Ovary (tissue), 9 donors: ENCODE data around the gene ARRB2. TPM values are rescaled to one million over a fixed set of nuclear protein-coding genes. Genes with fewer than 3 reads are reported as not detected.

Experiments
- DNase-seq, 5 donors: peaks; one replicate each; pipeline ENCODE4 v3.0.0-alpha.2; 2019 to 2020
- H3K27ac ChIP-seq, 2 donors: fragments of 200-600 bp; one replicate each; pipeline versions ENCODE4 v1.5.1 to v1.8.0; 2019 to 2022
- H3K27me3 ChIP-seq: fragments of 200-600 bp; one replicate; pipeline ENCODE4 v1.8.0; 2022
- H3K36me3 ChIP-seq: fragments of 200-600 bp; sonication (generic); one replicate; pipeline ENCODE4 v1.5.1; 2019
- H3K4me1 ChIP-seq: one replicate; pipeline ENCODE4 v1.8.1; 2013; ENCODE audit warnings: mild to moderate bottlenecking, moderate library complexity; ENCODE audit not compliant: insufficient read depth
- H3K4me3 ChIP-seq: fragments of 200-600 bp; sonication (generic); one replicate; pipeline ENCODE4 v1.5.1; 2017
- H3K9me3 ChIP-seq, 2 donors: fragments of 200-600 bp in 1 of 2; sonication (generic) in 1 of 2; one replicate each; pipeline versions ENCODE4 v1.5.1 to v1.8.1; 2013 to 2019; ENCODE audit warnings: mild to moderate bottlenecking in 1 of 2, moderate library complexity in 1 of 2
- EP300 ChIP-seq: sonication (generic); formaldehyde crosslinking; IDR thresholded peaks from one replicate; pipeline ENCODE4 v1.6.1; 2017; ENCODE audit warnings: antibody characterized with exemption
- POLR2A ChIP-seq: fragments of 450-650 bp; IDR thresholded peaks from one replicate; pipeline ENCODE4 v1.6.1; 2017; ENCODE audit warnings: antibody characterized with exemption, mild to moderate bottlenecking, moderate library complexity
- WGBS, 3 donors: extraction: QIAGEN DNeasy Blood & Tissue Kit in 1 of 3; methylation state at CpG; one replicate each; pipeline versions ENCODE4 v1.1.5 to v1.1.7; 2013 to 2017; 5-methylcytosine and 5-hydroxymethylcytosine counted together
- intact Hi-C, 4 donors: fragments of 100-400 bp; cut with DNase I; formaldehyde crosslinking; loops; one replicate each; pipeline versions ENCODE4 v1.11.0 to v1.15.1; 2022 to 2023
- polyA plus RNA-seq, 2 donors: library from polyadenylated mRNA; stranded (reverse); fragments of 200-250 nt in 1 of 2; fragments of 350-450 nt in 1 of 2; fragmentation: Illumina TruSeq in 1 of 2; extraction: RNeasy Lipid Tissue Mini Kit (QIAGEN cat#74804) in 1 of 2; gene quantifications; one replicate each; pipeline ENCODE4 v1.2.3, GENCODE V29; 2013 to 2014
- total RNA-seq, 7 donors: library from RNA; depleted of rRNA in 2 of 7; stranded (reverse); fragments of >200 nt in 2 of 7; fragmentation: NEBNext Ultra II Directional in 3 of 7; extraction: Animal tissue kit (Norgen Biotek cat#: 25700) in 3 of 7; gene quantifications; one replicate each; pipeline versions ENCODE4 v1.1.0 to v1.2.4, GENCODE V29; 2016 to 2023
- TF ChIP-seq, protein P1 (sequence below), 3 donors: fragments of 450-650 bp in 2 of 3; fragments of 200-600 bp in 1 of 3; IDR thresholded peaks; one replicate each; pipeline versions ENCODE4 v1.5.1 to v1.8.0; 2016 to 2022; ENCODE audit warnings: antibody characterized with exemption in 3 of 3, mild to moderate bottlenecking in 1 of 3
- donor health status: DM: no; HTN: no; CAD: no; lungs with moderate emphysema.
- donor health status: DM: no; HTN: no; CAD: no.
- donor health status: Bipolar disorder and iron deficiency.
- donor health status: DM: yes; HTN: yes; CAD: no.
- donor health status: DM: no; HTN: no; CAD: no.
- donor health status: DM: yes; HTN: yes; CAD: no.

The ARRB2 gene
- total and polyA plus RNA-seq, 9 donors = 13.4 to 40.6 (median 30.6) TPM

DNA sequence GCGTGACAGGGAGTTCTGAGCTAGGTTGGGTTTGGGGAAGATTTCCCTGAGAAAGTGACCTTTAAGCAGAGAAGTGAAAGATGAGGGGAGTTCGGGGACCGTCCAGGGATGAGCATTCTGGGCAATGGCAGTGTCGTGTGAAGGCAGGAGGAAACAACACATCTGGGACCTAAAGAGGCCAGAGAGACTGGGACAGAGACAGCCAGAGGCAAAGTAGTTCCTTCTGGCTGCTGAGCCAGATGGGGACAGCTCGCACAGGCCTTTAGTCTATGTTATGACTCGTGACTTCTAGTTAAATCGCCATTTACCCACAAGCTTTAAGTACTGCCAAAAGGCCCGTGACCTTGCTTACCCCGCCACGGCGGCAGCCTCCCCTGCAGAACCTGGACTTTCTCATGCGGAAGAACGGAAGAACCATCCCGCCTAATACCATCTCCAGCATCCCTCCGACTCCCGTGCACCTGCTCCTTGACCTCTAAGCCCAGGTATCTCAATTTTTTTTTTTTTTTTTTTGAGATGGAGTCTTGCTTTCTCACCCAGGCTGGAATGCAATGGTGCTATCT is 12.3 kb downstream of the ARRB2 start:
- no peaks in the 10 kb centered on the region for H3K4me1 ChIP-seq
- H3K9me3 ChIP-seq = no peaks in the 10 kb centered on the region
- no peaks in the 10 kb centered on the region for H3K27me3 ChIP-seq
- TF ChIP-seq EP300 (no peak), POLR2A (no peak)
- TF ChIP-seq, protein P1, sequence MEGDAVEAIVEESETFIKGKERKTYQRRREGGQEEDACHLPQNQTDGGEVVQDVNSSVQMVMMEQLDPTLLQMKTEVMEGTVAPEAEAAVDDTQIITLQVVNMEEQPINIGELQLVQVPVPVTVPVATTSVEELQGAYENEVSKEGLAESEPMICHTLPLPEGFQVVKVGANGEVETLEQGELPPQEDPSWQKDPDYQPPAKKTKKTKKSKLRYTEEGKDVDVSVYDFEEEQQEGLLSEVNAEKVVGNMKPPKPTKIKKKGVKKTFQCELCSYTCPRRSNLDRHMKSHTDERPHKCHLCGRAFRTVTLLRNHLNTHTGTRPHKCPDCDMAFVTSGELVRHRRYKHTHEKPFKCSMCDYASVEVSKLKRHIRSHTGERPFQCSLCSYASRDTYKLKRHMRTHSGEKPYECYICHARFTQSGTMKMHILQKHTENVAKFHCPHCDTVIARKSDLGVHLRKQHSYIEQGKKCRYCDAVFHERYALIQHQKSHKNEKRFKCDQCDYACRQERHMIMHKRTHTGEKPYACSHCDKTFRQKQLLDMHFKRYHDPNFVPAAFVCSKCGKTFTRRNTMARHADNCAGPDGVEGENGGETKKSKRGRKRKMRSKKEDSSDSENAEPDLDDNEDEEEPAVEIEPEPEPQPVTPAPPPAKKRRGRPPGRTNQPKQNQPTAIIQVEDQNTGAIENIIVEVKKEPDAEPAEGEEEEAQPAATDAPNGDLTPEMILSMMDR (IDR thresholded peaks at IDR 0.05) = no peak
- H3K36me3 ChIP-seq = no peaks in the 10 kb centered on the region
- DNase-seq = no peak
- no peak overlapping the region for H3K27ac ChIP-seq
- intact Hi-C loops = no loop called here
- WGBS, 3 donors = 83 to 84% (median 84%) methylated on average over 16 of the region's 16 CpGs
- no peak overlapping the region for H3K4me3 ChIP-seq

DNA sequence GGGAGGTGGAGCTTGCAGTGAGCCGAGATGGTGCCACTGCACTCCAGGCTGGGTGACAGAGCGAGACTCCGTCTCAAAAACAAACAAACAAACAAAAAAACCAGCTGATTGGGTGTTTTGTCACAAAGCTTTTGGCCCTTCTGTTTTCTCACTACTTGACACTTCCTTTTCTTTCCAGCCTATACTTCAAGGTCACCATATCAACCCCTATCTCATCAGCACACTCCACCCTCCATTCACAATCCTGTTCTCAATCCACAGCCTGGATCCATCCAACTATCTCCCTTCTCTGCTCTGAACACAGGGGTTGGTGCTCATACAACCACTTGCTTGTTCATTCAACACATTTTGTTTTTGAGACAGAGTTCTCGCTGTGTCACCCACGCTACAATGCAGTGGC is 14.2 kb downstream of the ARRB2 start:
- no peaks in the 10 kb centered on the region for H3K27me3 ChIP-seq
- H3K27ac ChIP-seq = no peak overlapping the region
- H3K9me3 ChIP-seq = no peaks in the 10 kb centered on the region
- intact Hi-C loops = no loop called here
- WGBS, 3 donors = 71 to 77% (median 75%) methylated on average over 5 of the region's 5 CpGs
- no peak for DNase-seq
- TF ChIP-seq POLR2A = no peak
- TF ChIP-seq, protein P1 (IDR thresholded peaks at IDR 0.05) = no peak
- H3K4me3 ChIP-seq = no peak overlapping the region
- no peaks in the 10 kb centered on the region for H3K4me1 ChIP-seq
- no peaks in the 10 kb centered on the region for H3K36me3 ChIP-seq

DNA sequence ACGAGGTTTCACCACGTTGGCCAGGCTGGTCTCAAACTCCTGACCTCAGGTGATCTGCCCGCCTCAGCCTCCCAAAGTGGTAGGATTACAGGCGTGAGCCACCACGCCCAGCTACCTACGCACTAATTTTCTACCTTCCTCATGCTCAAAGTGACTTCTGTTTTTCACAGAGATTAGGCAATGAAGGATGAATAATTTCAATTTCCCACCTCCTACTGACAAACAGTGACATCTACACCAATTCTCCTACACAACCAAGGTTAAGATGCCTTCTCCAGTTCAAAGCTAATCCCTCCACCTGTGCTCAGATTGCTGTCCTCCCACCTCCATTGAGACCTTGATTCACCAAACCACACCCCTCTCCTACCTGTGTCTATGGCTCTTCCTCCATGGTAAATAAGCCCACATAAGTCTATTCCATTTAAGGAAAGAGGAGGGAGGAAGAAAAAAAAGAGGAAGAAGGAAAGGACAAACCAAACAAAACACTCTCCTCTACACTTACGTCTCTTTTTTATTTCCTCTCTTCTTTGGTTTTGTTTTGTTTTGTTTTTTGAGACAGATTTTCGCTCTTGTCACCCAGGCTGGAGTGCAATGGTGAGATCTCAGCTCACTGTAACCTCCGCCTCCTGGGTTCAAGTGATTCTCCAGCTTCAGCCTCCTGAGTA is 15.3 kb downstream of the ARRB2 start:
- Histone ChIP-seq H3K27me3 (no peaks in the 10 kb centered on the region), H3K4me1 (peaks cover 2% of the 10 kb centered on the region), H3K27ac (no peak overlapping the region), H3K9me3 (no peaks in the 10 kb centered on the region), H3K4me3 (no peak overlapping the region), H3K36me3 (no peaks in the 10 kb centered on the region)
- DNase-seq = no peak
- TF ChIP-seq POLR2A (no peak), EP300 (no peak)
- TF ChIP-seq, protein P1 (IDR thresholded peaks at IDR 0.05) = no peak
- WGBS, 3 donors = 78 to 85% (median 85%) methylated on average over 9 of the region's 9 CpGs
- intact Hi-C loops = no loop called here

DNA sequence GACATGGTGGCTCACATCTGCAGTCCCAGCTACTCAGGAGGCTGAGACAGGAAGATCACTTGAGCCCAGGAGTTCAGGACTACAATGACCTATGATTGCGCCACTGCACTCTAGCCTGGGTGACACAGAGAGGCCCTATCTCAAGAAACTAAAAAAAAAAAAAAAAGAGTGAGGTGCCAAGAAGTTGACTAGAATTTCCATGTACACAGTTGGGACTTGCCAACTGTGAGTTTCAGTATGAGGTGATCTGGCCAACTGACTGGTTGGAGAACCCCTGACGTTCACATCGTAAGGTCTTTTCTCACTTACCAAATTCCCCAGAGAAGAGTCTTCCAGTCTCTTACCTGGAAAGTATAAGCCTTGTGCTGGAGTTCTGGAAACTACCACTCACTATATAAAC is 17.7 kb downstream of the ARRB2 start:
- TF ChIP-seq POLR2A (no peak), EP300 (no peak)
- TF ChIP-seq, protein P1 (IDR thresholded peaks at IDR 0.05) = no peak
- peaks cover 2% of the 10 kb centered on the region for H3K4me1 ChIP-seq
- no peak overlapping the region for H3K27ac ChIP-seq
- intact Hi-C loops = no loop called here
- no peaks in the 10 kb centered on the region for H3K9me3 ChIP-seq
- no peaks in the 10 kb centered on the region for H3K36me3 ChIP-seq
- no peak overlapping the region for H3K4me3 ChIP-seq
- no peaks in the 10 kb centered on the region for H3K27me3 ChIP-seq
- 49 to 57% (median 55%) methylated on average over 3 of the region's 3 CpGs for WGBS, 3 donors
- no peak for DNase-seq
